Astrocyte (in vitro differentiated cells and primary cell): ENCODE measurements around the gene CCNE1. TPM values are rescaled to one million over a fixed set of nuclear protein-coding genes. Genes with fewer than 3 reads are reported as not detected.
A peak's percentile ranks its signal among the peaks of the same experiment; 100 is the strongest.

ENCODE experiments used
- DNase-seq: peaks from one replicate; pipeline ENCODE4 v3.0.0-alpha.2; 2010; ENCODE audit warnings: low read depth
- FAIRE-seq: peaks from 2 replicates; lab custom pipeline; 2011; peaks lifted over from hg19 to GRCh38; lab: Jason Lieb, UNC
- H2AFZ ChIP-seq: 2 replicates; pipeline ENCODE4 v1.6.0; 2012; ENCODE audit warnings: low read depth, low read length, inconsistent platforms
- H3K27ac ChIP-seq: 2 replicates; pipeline ENCODE4 v1.5.1; 2011; ENCODE audit warnings: low read depth, low read length, inconsistent platforms
- H3K27me3 ChIP-seq: 2 replicates; pipeline ENCODE4 v1.6.0; 2011; ENCODE audit warnings: low read length, inconsistent platforms; ENCODE audit not compliant: insufficient read depth
- H3K36me3 ChIP-seq: 2 replicates; pipeline ENCODE4 v1.5.1; 2011; ENCODE audit warnings: low read length, inconsistent platforms; ENCODE audit not compliant: insufficient read depth
- H3K4me1 ChIP-seq: 2 replicates; pipeline ENCODE4 v1.5.1; 2011; ENCODE audit warnings: low read length, inconsistent platforms; ENCODE audit not compliant: insufficient read depth
- H3K4me2 ChIP-seq: 2 replicates; pipeline ENCODE4 v1.6.0; 2012; ENCODE audit warnings: low read length, inconsistent platforms
- H3K4me3 ChIP-seq: 2 replicates; pipeline ENCODE4 v1.5.1; 2011; ENCODE audit warnings: low read depth, mild to moderate bottlenecking, low read length, inconsistent platforms; ENCODE audit not compliant: insufficient read depth
- H3K79me2 ChIP-seq: 2 replicates; pipeline ENCODE4 v1.6.0; 2012; ENCODE audit warnings: mild to moderate bottlenecking, low read length, inconsistent platforms; ENCODE audit not compliant: insufficient read depth
- H3K9ac ChIP-seq: 2 replicates; pipeline ENCODE4 v1.6.0; 2012; ENCODE audit warnings: mild to moderate bottlenecking, low read length, inconsistent platforms
- H3K9me3 ChIP-seq: 2 replicates; pipeline ENCODE4 v1.5.1; 2012; ENCODE audit warnings: low read depth, mild to moderate bottlenecking, low read length, inconsistent platforms; ENCODE audit not compliant: insufficient read depth
- H4K20me1 ChIP-seq: 2 replicates; pipeline ENCODE4 v1.6.0; 2012; ENCODE audit warnings: low read length, inconsistent platforms; ENCODE audit not compliant: insufficient read depth
- H3K27ac Mint-ChIP-seq: one replicate; pipeline ENCODE4 v1.8.0; 2021; ENCODE audit warnings: mild to moderate bottlenecking, mixed read lengths; ENCODE audit not compliant: unreplicated experiment
- H3K27me3 Mint-ChIP-seq: one replicate; pipeline ENCODE4 v1.8.0; 2021; ENCODE audit warnings: low read depth, mixed read lengths; ENCODE audit not compliant: unreplicated experiment
- H3K36me3 Mint-ChIP-seq: one replicate; pipeline ENCODE4 v1.8.0; 2021; ENCODE audit warnings: low read depth, mixed read lengths; ENCODE audit not compliant: unreplicated experiment
- H3K4me1 Mint-ChIP-seq: one replicate; pipeline ENCODE4 v1.8.0; 2021; ENCODE audit warnings: low read depth, mixed read lengths; ENCODE audit not compliant: unreplicated experiment
- H3K4me3 Mint-ChIP-seq: one replicate; pipeline ENCODE4 v1.8.0; 2021; ENCODE audit warnings: mild to moderate bottlenecking, moderate library complexity, mixed read lengths; ENCODE audit not compliant: unreplicated experiment
- H3K9me3 Mint-ChIP-seq: one replicate; pipeline ENCODE4 v1.8.0; 2021; ENCODE audit warnings: mild to moderate bottlenecking, mixed read lengths; ENCODE audit not compliant: unreplicated experiment
- EZH2 ChIP-seq: IDR thresholded peaks from 2 replicates; pipeline ENCODE4 v1.6.1; 2012; ENCODE audit warnings: mild to moderate bottlenecking, low read length, inconsistent platforms; ENCODE audit not compliant: insufficient read depth
- total RNA-seq: library from RNA; stranded (reverse); gene quantifications from 2 replicates; pipeline ENCODE4 v1.2.1, GENCODE V29; 2021
- TF ChIP-seq, protein P1 (sequence below): IDR thresholded peaks from 2 replicates; pipeline ENCODE4 v1.5.1; 2011; ENCODE audit warnings: low read depth, mild to moderate bottlenecking, inconsistent platforms, low read length, moderate library complexity; ENCODE audit not compliant: insufficient read depth

Gene CCNE1
- total RNA-seq, 1 donor from 2014 or later, result 8.8 TPM

DNA sequence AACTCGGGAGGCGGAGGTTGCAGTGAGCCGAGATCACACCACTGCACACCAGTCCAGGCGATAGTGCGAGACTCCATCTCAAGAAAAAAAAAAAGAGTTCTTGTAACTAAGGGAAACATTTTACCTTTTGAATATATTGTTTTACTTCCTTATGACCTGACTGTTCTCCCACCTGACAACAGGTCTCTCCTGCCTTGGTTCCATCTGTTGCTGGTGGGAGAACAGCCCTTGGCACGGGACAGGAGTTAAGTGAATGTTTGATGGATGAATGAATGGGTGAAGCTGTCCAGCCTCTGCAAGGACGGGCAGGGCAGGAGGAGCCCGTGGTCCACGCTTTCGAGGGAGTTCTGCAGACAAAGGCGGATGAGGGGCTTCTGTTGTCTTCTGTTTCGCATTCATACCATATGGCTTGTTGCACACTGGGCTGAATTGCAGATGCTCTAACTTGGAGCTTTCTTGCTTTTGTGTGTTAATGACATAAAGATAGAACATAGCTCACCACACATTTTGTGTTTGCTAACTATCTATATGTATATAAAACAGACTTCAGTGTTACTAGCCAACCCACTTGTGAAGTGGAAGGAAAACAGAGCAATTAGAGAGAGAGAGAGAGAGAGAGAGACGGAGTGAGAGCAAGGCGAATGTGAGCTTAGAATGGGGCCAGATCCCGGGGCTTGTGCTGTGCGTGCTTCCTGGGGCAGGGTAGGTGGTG, 16.2 kb upstream of the CCNE1 start:
- H3K27ac ChIP-seq, result no peak overlapping the region
- no peak overlapping the region for H3K4me2 ChIP-seq
- no peak overlapping the region for H3K27ac Mint-ChIP-seq
- DNase-seq, result no peak
- peaks cover 22% of the 10 kb centered on the region for H3K27me3 Mint-ChIP-seq
- no peak for FAIRE-seq
- peaks cover 3% of the 10 kb centered on the region for H3K27me3 ChIP-seq
- no peaks in the 10 kb centered on the region for H3K79me2 ChIP-seq
- no peak overlapping the region for H3K4me3 Mint-ChIP-seq
- no peaks in the 10 kb centered on the region for H3K4me1 Mint-ChIP-seq
- H4K20me1 ChIP-seq, result no peaks in the 10 kb centered on the region
- peaks cover 3% of the 10 kb centered on the region for H3K9me3 Mint-ChIP-seq
- H3K36me3 ChIP-seq, result no peaks in the 10 kb centered on the region
- H3K4me3 ChIP-seq, result no peak overlapping the region
- no peaks in the 10 kb centered on the region for H3K9me3 ChIP-seq
- H3K36me3 Mint-ChIP-seq, result no peaks in the 10 kb centered on the region
- no peak for TF ChIP-seq EZH2
- TF ChIP-seq, protein P1, sequence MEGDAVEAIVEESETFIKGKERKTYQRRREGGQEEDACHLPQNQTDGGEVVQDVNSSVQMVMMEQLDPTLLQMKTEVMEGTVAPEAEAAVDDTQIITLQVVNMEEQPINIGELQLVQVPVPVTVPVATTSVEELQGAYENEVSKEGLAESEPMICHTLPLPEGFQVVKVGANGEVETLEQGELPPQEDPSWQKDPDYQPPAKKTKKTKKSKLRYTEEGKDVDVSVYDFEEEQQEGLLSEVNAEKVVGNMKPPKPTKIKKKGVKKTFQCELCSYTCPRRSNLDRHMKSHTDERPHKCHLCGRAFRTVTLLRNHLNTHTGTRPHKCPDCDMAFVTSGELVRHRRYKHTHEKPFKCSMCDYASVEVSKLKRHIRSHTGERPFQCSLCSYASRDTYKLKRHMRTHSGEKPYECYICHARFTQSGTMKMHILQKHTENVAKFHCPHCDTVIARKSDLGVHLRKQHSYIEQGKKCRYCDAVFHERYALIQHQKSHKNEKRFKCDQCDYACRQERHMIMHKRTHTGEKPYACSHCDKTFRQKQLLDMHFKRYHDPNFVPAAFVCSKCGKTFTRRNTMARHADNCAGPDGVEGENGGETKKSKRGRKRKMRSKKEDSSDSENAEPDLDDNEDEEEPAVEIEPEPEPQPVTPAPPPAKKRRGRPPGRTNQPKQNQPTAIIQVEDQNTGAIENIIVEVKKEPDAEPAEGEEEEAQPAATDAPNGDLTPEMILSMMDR, result no peak
- no peak overlapping the region for H2AFZ ChIP-seq
- peaks cover 4% of the 10 kb centered on the region for H3K4me1 ChIP-seq
- H3K9ac ChIP-seq, result no peak overlapping the region

DNA sequence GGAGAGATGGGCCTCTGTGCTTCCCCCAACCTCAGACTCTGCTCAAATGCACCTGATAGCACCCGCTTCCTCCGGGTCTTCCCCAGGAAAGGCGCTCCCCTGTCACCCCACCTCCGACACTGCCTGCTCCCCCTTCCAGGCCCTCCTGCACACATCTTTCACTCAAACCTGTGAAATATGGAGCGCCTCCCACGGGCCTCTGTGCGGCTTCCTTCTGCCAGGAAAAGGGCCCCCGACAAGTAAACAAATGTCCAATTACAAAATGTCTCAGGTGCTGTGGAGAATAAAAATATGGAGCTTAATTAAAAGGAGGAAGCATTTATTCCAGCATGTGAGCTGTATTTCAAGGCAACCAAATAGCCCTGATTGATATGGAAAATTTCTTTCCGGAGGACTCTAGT, 15.6 kb upstream of the CCNE1 start:
- H3K4me3 ChIP-seq, result no peak overlapping the region
- H3K27ac ChIP-seq, result no peak overlapping the region
- no peaks in the 10 kb centered on the region for H3K36me3 ChIP-seq
- DNase-seq (no peak), FAIRE-seq (no peak)
- H3K27me3 ChIP-seq, result peaks cover 3% of the 10 kb centered on the region
- H3K36me3 Mint-ChIP-seq, result no peaks in the 10 kb centered on the region
- no peak overlapping the region for H3K9ac ChIP-seq
- no peaks in the 10 kb centered on the region for H4K20me1 ChIP-seq
- TF ChIP-seq, protein P1, result no peak
- TF ChIP-seq EZH2, result no peak
- peaks cover 4% of the 10 kb centered on the region for H3K4me1 ChIP-seq
- H3K9me3 ChIP-seq, result no peaks in the 10 kb centered on the region
- H3K27ac Mint-ChIP-seq, result no peak overlapping the region
- peaks cover 3% of the 10 kb centered on the region for H3K9me3 Mint-ChIP-seq
- no peaks in the 10 kb centered on the region for H3K79me2 ChIP-seq
- H2AFZ ChIP-seq, result no peak overlapping the region
- no peak overlapping the region for H3K4me2 ChIP-seq
- H3K4me1 Mint-ChIP-seq, result no peaks in the 10 kb centered on the region
- H3K4me3 Mint-ChIP-seq, result no peak overlapping the region
- H3K27me3 Mint-ChIP-seq, result peaks cover 19% of the 10 kb centered on the region

DNA sequence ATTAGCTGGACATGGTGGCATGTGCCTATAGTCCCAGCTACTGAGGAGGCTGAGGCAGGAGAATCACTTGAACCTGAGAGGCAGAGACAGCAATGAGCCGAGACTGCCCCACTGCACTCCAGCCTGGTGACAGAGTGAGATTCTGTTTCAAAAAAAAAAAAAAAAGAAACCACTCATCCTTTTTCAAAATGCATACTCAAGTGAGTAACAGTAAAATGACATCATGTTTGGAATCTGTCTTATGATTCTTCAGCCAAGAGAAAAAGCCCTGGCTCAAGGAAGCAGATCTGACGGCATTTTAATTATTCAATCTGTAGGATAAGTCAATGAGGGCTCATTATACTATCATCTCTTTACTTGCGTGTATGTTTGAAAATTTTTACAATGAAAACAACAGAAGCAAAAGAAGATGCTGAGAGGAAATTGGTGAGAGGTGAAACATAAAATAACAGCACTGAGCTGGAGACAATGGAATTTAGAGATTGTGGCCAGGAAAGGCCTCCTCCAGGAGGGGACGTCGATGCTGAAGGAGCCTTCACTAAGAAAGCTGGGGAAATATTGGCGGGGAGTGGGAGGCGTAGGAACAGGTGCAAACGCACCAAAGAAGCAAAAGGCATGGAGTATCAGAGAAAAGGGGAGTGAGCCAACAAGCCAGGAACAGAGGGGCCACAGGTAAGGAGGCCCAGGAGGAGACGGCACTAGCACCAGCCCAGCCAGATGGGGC, 12.9 kb upstream of the CCNE1 start:
- H3K27ac Mint-ChIP-seq, result no peak overlapping the region
- Histone ChIP-seq H3K9ac (no peak overlapping the region), H3K4me1 (peaks cover 4% of the 10 kb centered on the region), H3K4me3 (no peak overlapping the region), H2AFZ (no peak overlapping the region), H3K36me3 (no peaks in the 10 kb centered on the region), H3K9me3 (no peaks in the 10 kb centered on the region), H3K27me3 (peaks cover 3% of the 10 kb centered on the region), H3K79me2 (no peaks in the 10 kb centered on the region), H4K20me1 (no peaks in the 10 kb centered on the region), H3K27ac (no peak overlapping the region), H3K4me2 (peak overlapping the region; percentile 25)
- H3K4me1 Mint-ChIP-seq, result no peaks in the 10 kb centered on the region
- TF ChIP-seq EZH2, result no peak
- TF ChIP-seq, protein P1, result no peak
- FAIRE-seq (no peak), DNase-seq (peak; percentile 65)
- H3K36me3 Mint-ChIP-seq, result no peaks in the 10 kb centered on the region
- peaks cover 11% of the 10 kb centered on the region for H3K27me3 Mint-ChIP-seq
- no peaks in the 10 kb centered on the region for H3K9me3 Mint-ChIP-seq
- H3K4me3 Mint-ChIP-seq, result no peak overlapping the region
